ENCODE results near the gene PTPRG.

DNA sequence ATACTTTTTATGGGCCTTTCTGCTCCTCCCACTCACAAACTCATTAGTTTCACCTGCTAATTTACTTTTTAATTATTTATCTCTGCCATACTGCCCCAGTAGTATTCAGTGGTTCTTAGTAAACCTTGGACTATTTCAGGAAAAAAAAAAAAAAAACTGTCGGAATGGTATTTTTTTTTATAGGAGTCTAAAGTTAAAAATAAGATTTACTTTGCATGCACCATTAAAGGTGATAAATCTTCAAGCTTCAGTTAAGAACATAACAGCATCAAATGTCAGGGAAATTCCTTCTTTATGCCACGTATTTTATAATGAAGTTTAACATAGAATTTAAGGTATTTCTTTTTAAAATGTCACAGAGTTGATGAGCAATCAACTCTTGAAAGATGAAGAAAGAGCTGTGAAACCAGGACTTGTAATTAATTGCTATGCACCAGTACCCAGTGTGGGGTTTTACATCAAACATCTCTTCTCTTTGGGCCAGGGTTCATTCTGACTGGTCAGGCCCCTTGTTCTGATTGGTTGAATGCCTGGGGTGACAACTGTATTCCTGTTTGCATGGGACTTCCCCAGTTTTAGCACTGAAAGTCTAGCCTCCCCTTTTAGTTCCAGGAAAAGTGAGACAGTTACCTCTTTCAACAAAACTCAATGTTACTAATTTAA is 40.3 kb upstream of the PTPRG start:
- TF ChIP-seq, protein P1, sequence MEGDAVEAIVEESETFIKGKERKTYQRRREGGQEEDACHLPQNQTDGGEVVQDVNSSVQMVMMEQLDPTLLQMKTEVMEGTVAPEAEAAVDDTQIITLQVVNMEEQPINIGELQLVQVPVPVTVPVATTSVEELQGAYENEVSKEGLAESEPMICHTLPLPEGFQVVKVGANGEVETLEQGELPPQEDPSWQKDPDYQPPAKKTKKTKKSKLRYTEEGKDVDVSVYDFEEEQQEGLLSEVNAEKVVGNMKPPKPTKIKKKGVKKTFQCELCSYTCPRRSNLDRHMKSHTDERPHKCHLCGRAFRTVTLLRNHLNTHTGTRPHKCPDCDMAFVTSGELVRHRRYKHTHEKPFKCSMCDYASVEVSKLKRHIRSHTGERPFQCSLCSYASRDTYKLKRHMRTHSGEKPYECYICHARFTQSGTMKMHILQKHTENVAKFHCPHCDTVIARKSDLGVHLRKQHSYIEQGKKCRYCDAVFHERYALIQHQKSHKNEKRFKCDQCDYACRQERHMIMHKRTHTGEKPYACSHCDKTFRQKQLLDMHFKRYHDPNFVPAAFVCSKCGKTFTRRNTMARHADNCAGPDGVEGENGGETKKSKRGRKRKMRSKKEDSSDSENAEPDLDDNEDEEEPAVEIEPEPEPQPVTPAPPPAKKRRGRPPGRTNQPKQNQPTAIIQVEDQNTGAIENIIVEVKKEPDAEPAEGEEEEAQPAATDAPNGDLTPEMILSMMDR (conservative IDR thresholded peaks at IDR 0.05; ENCODE audit: low read depth, low read length): no peak
- TF ChIP-seq EZH2 (IDR thresholded peaks at IDR 0.05; ENCODE audit: borderline replicate concordance, low read depth, low read length, poor library complexity, severe bottlenecking): no peak
